ENCODE results near the gene FBF1.

FBF1 gene

DNA sequence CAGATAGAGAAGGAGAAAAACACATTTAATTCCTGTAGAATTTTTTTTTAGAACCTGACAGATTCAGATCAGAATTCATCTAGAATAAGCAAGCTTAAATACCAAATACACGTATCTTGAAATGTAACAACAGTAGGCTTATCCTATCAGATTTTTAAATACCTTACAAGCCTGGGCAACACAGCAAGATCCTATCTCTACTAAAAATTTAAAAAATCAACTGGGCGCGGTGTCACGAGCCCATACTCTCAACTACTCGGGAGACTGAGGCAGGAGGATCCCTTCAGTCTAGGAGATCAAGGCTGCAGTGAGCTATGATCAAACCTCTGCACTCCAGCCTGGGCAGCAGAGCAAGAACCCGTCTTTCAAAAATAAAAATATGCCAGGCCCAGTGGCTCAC lies 24.6 kb upstream of the FBF1 start:
- TF ChIP-seq, protein P1, sequence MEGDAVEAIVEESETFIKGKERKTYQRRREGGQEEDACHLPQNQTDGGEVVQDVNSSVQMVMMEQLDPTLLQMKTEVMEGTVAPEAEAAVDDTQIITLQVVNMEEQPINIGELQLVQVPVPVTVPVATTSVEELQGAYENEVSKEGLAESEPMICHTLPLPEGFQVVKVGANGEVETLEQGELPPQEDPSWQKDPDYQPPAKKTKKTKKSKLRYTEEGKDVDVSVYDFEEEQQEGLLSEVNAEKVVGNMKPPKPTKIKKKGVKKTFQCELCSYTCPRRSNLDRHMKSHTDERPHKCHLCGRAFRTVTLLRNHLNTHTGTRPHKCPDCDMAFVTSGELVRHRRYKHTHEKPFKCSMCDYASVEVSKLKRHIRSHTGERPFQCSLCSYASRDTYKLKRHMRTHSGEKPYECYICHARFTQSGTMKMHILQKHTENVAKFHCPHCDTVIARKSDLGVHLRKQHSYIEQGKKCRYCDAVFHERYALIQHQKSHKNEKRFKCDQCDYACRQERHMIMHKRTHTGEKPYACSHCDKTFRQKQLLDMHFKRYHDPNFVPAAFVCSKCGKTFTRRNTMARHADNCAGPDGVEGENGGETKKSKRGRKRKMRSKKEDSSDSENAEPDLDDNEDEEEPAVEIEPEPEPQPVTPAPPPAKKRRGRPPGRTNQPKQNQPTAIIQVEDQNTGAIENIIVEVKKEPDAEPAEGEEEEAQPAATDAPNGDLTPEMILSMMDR (conservative IDR thresholded peaks at IDR 0.05; ENCODE audit: low read depth, low read length) = no peak
- no peak for DNase-seq (ENCODE audit: low read depth)
- H3K4me3 ChIP-seq (ENCODE audit: low read length) = no peak overlapping the region

DNA sequence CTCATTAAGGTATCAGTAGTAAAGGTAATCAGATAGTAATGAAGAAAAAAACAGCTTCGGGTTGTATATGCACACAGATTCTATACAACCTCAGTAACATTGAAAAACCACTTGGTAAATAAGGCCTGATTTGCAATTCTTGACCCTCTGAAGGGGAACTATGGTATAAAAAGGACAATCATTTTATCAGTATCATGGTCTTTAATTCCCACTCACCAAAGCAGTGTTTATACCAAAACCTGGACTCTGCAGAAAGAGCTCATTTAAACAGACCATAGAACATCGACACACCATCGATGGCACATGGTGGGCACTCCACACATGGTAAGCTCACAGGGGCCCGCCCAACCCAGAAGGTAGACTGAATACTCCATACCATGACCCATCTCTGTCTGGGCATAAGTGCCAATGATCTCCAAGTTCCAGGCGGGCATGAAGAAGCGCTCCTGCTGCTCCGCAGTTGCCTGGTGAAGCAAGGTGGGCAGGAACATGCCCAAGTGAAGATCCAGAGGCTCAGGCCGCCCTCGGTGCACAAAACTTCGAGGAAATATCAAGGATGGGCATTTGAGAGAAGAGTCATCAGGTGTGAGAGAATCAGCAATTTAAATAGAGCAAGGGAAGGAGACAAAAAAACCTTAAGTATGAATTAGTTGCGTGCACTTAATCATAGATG lies 19.1 kb upstream of the FBF1 start:
- DNase-seq (ENCODE audit: low read depth) = no peak
- TF ChIP-seq, protein P1 (conservative IDR thresholded peaks at IDR 0.05; ENCODE audit: low read depth, low read length) = no peak
- H3K4me3 ChIP-seq (ENCODE audit: low read length) = no peak overlapping the region

DNA sequence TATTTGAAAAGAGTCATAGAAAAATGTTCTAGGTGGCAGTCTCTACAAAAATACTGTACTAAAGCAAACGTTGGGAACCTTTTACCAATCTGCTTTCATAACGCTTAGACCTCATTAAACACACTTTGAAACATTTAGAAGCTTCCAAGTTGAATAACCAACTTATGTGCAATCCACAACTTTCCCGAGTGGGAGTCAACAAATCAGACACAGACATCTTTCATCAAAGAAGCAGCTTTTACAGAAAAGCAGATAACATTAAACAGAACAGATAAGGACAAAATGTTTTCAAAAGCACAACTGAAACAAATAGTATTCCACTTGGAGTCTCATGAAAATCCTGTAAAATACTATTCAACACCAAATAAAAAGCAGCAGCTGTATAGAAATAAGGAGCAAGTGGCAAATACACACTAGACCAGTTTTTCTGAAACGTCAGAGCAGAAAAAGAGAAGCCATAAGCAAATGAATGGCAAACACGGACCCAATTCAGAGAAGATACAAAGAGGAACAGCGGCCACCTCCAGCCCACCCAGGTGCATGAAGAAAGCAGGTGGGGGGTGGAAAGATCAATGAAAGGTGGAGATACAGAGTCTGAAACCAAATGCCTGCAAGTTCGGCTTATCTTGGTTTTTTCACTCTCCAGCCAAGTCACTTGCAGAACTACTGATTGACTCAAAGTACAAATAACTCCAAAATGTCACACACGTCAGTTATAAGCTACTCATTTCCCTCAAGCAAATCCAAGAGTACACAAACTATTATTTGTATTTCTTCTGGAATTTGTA lies 18.4 kb upstream of the FBF1 start:
- no peak overlapping the region for H3K4me3 ChIP-seq (ENCODE audit: low read length)
- no peak for DNase-seq (ENCODE audit: low read depth)
- TF ChIP-seq, protein P1 (conservative IDR thresholded peaks at IDR 0.05; ENCODE audit: low read depth, low read length) = no peak

GRCh38 chr17:75950855-75951554 lies 10.2 kb upstream of the FBF1 start:
- no peak overlapping the region for H3K4me3 ChIP-seq (ENCODE audit: low read length)
- TF ChIP-seq, protein P1 (conservative IDR thresholded peaks at IDR 0.05; ENCODE audit: low read depth, low read length) = no peak
- no peak for DNase-seq (ENCODE audit: low read depth)

DNA sequence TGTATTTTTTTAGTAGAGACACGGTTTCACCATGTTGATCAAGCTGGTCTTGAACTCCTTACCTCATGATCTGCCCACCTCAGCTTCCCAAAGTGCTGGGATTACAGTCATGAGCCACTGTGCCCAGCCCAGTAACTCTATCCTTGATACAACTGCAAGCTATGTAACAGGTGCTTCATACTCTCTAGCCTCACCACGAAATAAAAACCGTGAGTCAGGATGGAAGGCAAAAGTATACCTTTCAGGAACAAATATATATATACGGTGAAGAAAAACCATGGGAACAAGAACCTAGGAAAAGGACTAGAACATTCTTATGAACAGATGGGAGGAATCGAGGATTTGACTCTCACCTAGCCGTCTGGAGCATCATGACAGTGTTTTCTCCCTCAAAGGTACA lies 9.6 kb upstream of the FBF1 start:
- DNase-seq (ENCODE audit: low read depth) = no peak
- no peak overlapping the region for H3K4me3 ChIP-seq (ENCODE audit: low read length)
- TF ChIP-seq, protein P1 (conservative IDR thresholded peaks at IDR 0.05; ENCODE audit: low read depth, low read length) = no peak

- TF ChIP-seq, protein P1 (conservative IDR thresholded peaks at IDR 0.05; ENCODE audit: low read depth, low read length) = no peak
- DNase-seq (ENCODE audit: low read depth) = no peak
- H3K4me3 ChIP-seq (ENCODE audit: low read length) = no peak overlapping the region
Measured at GRCh38 chr17:75945211-75945610, 4.4 kb upstream of the FBF1 start.
